A673 (cell line): ENCODE data around the gene VOPP1. TPM values are rescaled to one million over a fixed set of nuclear protein-coding genes. Genes with fewer than 3 reads are reported as not detected.

ENCODE experiments used
- BruUV-seq: library from RNA; stranded (reverse); fragments of 400-500 nt; replicated peaks from 2 replicates; lab custom pipeline; 2021; lab: Mats Ljungman, UMichigan
- CTCF ChIA-PET: fragments of 300-600 bp; sonication (Branson Sonifier 250); formaldehyde crosslinking; loops from one replicate; lab custom pipeline; 2022; ENCODE audit warnings: antibody characterized with exemption; lab: Charles Lee
- POLR2A ChIA-PET: fragments of 300-600 bp; sonication (Branson Sonifier 250); formaldehyde crosslinking; loops from one replicate; lab custom pipeline; 2022; ENCODE audit warnings: antibody characterized with exemption; ENCODE audit not compliant: low non-redundant PET; lab: Charles Lee
- DNase-seq: peaks from one replicate; pipeline ENCODE4 v3.0.0-alpha.2; 2015; ENCODE audit warnings: low spot score
- H3K27ac ChIP-seq: fragments of 200-600 bp; sonication (generic); 2 replicates; pipeline ENCODE4 v1.5.1; 2016; ENCODE audit warnings: mixed run types, low read depth, mild to moderate bottlenecking, mixed read lengths, antibody characterized with exemption, low read length; ENCODE audit not compliant: poor library complexity, severe bottlenecking
- H3K27me3 ChIP-seq: fragments of 200-600 bp; sonication (generic); replicated peaks from 2 replicates; pipeline ENCODE4 v1.6.1; 2017; ENCODE audit warnings: mixed run types, low read depth, mild to moderate bottlenecking, mixed read lengths, antibody characterized with exemption, low read length; ENCODE audit not compliant: insufficient read depth, poor library complexity
- H3K36me3 ChIP-seq: fragments of 200-600 bp; sonication (generic); 2 replicates; pipeline ENCODE4 v1.6.1; 2016; ENCODE audit warnings: mixed run types, mild to moderate bottlenecking, mixed read lengths, antibody characterized with exemption, low read length; ENCODE audit not compliant: insufficient read depth, poor library complexity, severe bottlenecking
- H3K4me1 ChIP-seq: fragments of 200-600 bp; sonication (generic); 2 replicates; pipeline ENCODE4 v1.6.1; 2017; ENCODE audit warnings: mixed run types, mild to moderate bottlenecking, mixed read lengths, antibody characterized with exemption, low read length; ENCODE audit not compliant: insufficient read depth, poor library complexity, severe bottlenecking
- H3K4me3 ChIP-seq: fragments of 200-600 bp; sonication (generic); 2 replicates; pipeline ENCODE4 v1.5.1; 2016; ENCODE audit warnings: low read depth, mixed run types, mild to moderate bottlenecking, mixed read lengths, low read length; ENCODE audit not compliant: poor library complexity, severe bottlenecking
- H3K9me3 ChIP-seq: fragments of 200-600 bp; sonication (generic); 2 replicates; pipeline ENCODE4 v1.6.1; 2016; ENCODE audit warnings: mixed run types, low read depth, mild to moderate bottlenecking, mixed read lengths, antibody characterized with exemption, low read length; ENCODE audit not compliant: poor library complexity, severe bottlenecking
- CTCF ChIP-seq: fragments of 300-800, 200-600 bp; sonication (generic); conservative IDR thresholded peaks from 2 replicates; pipeline ENCODE4 v1.5.1; 2017; ENCODE audit warnings: low read depth, mild to moderate bottlenecking, antibody characterized with exemption, low read length, moderate library complexity, mixed read lengths
- EZH2 ChIP-seq: fragments of 200-600 bp; sonication (generic); IDR thresholded peaks from 2 replicates; pipeline ENCODE4 v1.6.1; 2017; ENCODE audit warnings: borderline replicate concordance, low read depth, mild to moderate bottlenecking, mixed read lengths, antibody characterized with exemption, low read length; ENCODE audit not compliant: poor library complexity, severe bottlenecking
- intact Hi-C: fragments of 100-400 bp; cut with micrococcal nuclease; formaldehyde crosslinking; loops from one replicate; pipeline ENCODE4 v1.10.0; 2022; ENCODE audit not compliant: unreplicated experiment
- total RNA-seq: library from RNA; stranded (reverse); gene quantifications from 2 replicates; pipeline ENCODE4 v1.2.3, GENCODE V29; 2021

VOPP1 gene
- total RNA-seq, 1 experiment from 2014 or later, result 49.6 TPM

GRCh38 chr7:55484241-55484640 is 88.1 kb downstream of the VOPP1 start:
- no peaks in the 10 kb centered on the region for H3K27me3 ChIP-seq
- CTCF ChIA-PET, result no interaction called here
- no TSS peak for BruUV-seq
- H3K9me3 ChIP-seq, result no peaks in the 10 kb centered on the region
- no peak for TF ChIP-seq EZH2
- no peak for TF ChIP-seq CTCF
- no peak for DNase-seq
- POLR2A ChIA-PET, result no interaction called here
- H3K4me1 ChIP-seq, result no peaks in the 10 kb centered on the region
- H3K27ac ChIP-seq, result no peak overlapping the region
- H3K36me3 ChIP-seq, result no peaks in the 10 kb centered on the region
- no peak overlapping the region for H3K4me3 ChIP-seq
- intact Hi-C loops, result no loop called here

- TF ChIP-seq CTCF (no peak), EZH2 (no peak)
- H3K27ac ChIP-seq, result no peak overlapping the region
- no peak overlapping the region for H3K4me3 ChIP-seq
- no peaks in the 10 kb centered on the region for H3K9me3 ChIP-seq
- no peaks in the 10 kb centered on the region for H3K4me1 ChIP-seq
- intact Hi-C loops, result no loop called here
- no peak for DNase-seq
- POLR2A ChIA-PET, result no interaction called here
- BruUV-seq, result no TSS peak
- CTCF ChIA-PET, result no interaction called here
- no peaks in the 10 kb centered on the region for H3K36me3 ChIP-seq
- no peaks in the 10 kb centered on the region for H3K27me3 ChIP-seq
These were observed 89.3 kb downstream of the VOPP1 start for GRCh38 chr7:55483046-55483445.

GRCh38 chr7:55481155-55481554 is 91.1 kb downstream of the VOPP1 start:
- H3K4me1 ChIP-seq, result no peaks in the 10 kb centered on the region
- no TSS peak for BruUV-seq
- DNase-seq, result no peak
- no peaks in the 10 kb centered on the region for H3K27me3 ChIP-seq
- H3K9me3 ChIP-seq, result no peaks in the 10 kb centered on the region
- TF ChIP-seq CTCF (no peak), EZH2 (no peak)
- intact Hi-C loops, result no loop called here
- H3K27ac ChIP-seq, result no peak overlapping the region
- ChIA-PET POLR2A (no interaction called here), CTCF (interaction anchor here (0.5 kb wide), 1 partner anchor 289 kb away, joined by 4 read pairs; no protein-coding TSS in a partner anchor)
- H3K36me3 ChIP-seq, result no peaks in the 10 kb centered on the region
- no peak overlapping the region for H3K4me3 ChIP-seq
